Mesodermal cell (in vitro differentiated cells): ENCODE results near the gene JAK1. TPM values are rescaled to one million over a fixed set of nuclear protein-coding genes. Genes with fewer than 3 reads are reported as not detected.

ENCODE experiments used
- H3K27ac ChIP-seq: 2 replicates; pipeline ENCODE4 v1.7.0; 2013; ENCODE audit warnings: mild to moderate bottlenecking, low read depth, low read length, moderate library complexity; ENCODE audit not compliant: severe bottlenecking
- H3K36me3 ChIP-seq: 2 replicates; pipeline ENCODE4 v1.7.1; 2013; ENCODE audit warnings: mild to moderate bottlenecking, low read length, moderate library complexity; ENCODE audit not compliant: control insufficient read depth, insufficient read depth
- H3K4me1 ChIP-seq: one replicate; pipeline ENCODE4 v1.7.1; 2013; ENCODE audit warnings: mild to moderate bottlenecking, low read length; ENCODE audit not compliant: insufficient read depth, control insufficient read depth, poor library complexity, severe bottlenecking
- H3K4me3 ChIP-seq: 2 replicates; pipeline ENCODE4 v1.7.0; 2013; ENCODE audit warnings: low read length, control low read depth, mild to moderate bottlenecking; ENCODE audit not compliant: insufficient read depth, poor library complexity, severe bottlenecking; ENCODE audit errors: extremely low read depth
- H3K9me3 ChIP-seq: 2 replicates; pipeline ENCODE4 v1.7.1; 2013; ENCODE audit warnings: mild to moderate bottlenecking, low read length, moderate library complexity; ENCODE audit not compliant: control insufficient read depth
- WGBS, 2 experiments: methylation state at CpG; one replicate each; pipeline ENCODE4 v1.1.5; 2013; ENCODE audit warnings: missing lambda C conversion rate in 2 of 2; ENCODE audit not compliant: insufficient coverage in 2 of 2; 5-methylcytosine and 5-hydroxymethylcytosine counted together
- polyA plus RNA-seq, 2 experiments: library from polyadenylated mRNA; stranded (reverse); fragments of 50-300 nt; gene quantifications; one replicate each; pipeline ENCODE4 v1.2.3, GENCODE V29; 2013

The JAK1 gene
- 57.4 TPM for polyA plus RNA-seq (2013, experiment 1 of 2)
- 53.1 TPM for polyA plus RNA-seq (2013, experiment 2 of 2)

DNA sequence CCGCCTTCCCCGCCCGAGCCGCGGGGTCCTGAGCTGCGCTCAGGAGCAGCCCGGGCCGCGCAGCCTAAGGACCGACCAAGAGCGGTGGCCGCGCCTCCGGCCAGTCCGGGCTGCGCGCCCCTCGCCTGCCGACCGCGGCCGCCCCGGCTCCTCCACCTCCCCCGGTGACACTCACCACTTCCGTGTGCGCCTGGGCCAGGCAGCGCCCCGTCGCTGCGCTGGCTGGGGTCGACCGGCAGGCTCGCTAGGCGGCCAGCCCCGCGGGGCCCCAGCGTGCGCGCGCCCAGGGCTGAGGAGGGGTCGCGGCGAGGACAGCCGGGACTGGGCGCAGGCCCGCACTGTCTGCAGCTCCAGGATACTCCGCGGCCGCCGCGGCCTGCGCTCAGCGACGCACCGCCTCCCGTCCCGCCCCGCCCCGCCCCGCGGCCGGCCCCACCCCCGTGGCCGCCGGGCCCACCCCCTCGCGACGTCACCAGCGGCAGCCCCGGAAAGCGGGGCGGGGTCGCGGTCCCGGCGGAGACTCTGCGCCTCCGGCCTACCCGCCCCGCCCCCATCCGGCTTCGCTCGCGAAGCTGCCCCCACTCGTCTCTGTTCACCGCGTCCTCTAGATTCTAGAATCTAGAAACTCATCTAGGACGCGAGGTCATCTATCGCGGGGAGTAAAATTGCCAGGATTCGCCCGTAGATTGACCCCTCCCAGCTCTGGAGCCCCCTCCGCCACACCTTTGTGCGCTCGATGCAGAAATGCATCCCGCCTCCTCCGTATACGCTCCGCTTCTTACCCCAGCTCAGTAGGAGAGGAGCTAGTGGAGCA, at the start of gene JAK1:
Gene JAK1, minus strand, starts transcription at position 392 of the 814 bp plus-strand sequence. CDS start 80,285 bp downstream, outside the sequence.
- Histone ChIP-seq H3K27ac (peak within 1 kb of the TSS; percentile 90), H3K4me1 (peaks cover 7% of the 10 kb centered on the region), H3K9me3 (no peaks in the 10 kb centered on the region), H3K36me3 (no peaks in the 10 kb centered on the region), H3K4me3 (peak within 1 kb of the TSS; percentile 91)
- WGBS, 2 experiments: 0 to 1% methylated on average over 34 to 79 of the region's 100 CpGs

DNA sequence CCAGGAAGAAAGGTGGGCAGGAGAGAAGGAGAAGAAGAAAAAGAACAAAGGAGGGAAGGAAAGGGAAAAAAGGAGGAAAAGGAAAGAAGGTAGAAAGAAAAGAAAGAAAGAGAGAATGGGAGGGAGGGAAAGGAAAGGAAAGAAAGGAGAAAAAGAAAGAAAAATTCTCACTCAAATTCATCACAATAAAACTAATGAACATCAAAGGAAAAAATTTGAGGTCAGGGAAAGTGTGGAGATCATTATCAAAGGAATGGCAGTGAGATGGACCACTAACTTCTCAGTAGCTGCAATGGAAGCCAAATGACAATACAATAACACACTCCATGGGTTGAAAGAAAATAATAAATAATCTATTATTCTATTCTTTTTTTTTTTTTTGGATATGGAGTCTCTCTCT, 48.0 kb upstream of the JAK1 start:
- Histone ChIP-seq H3K4me1 (no peaks in the 10 kb centered on the region), H3K36me3 (no peaks in the 10 kb centered on the region), H3K9me3 (peaks cover 4% of the 10 kb centered on the region), H3K27ac (no peak overlapping the region), H3K4me3 (no peak overlapping the region)

DNA sequence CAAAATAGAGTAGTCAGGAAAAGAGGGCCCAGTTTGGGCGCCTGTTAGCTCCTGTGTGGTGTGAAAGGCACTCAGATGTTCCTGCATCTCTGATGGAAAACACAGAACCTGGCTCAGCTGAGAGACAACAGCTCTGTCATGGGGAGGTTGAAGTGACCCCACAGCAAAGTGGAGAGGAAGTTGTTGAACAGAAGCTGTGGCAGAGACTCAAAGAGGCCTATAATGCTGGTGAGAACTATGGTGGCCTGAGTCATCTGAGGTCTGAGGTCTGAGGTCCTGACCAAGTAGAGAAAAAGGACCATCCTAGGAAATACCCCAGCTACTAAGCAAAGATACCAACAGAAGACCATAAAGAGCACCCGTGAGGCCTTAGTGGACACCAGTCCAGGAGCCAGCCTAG, 45.6 kb upstream of the JAK1 start:
- whole genome bisulfite sequencing, 2 experiments: 90 to 100% methylated on average over 1 of the region's 2 CpGs
- Histone ChIP-seq H3K36me3 (no peaks in the 10 kb centered on the region), H3K4me1 (no peaks in the 10 kb centered on the region), H3K4me3 (no peak overlapping the region), H3K27ac (no peak overlapping the region), H3K9me3 (peaks cover 4% of the 10 kb centered on the region)

DNA sequence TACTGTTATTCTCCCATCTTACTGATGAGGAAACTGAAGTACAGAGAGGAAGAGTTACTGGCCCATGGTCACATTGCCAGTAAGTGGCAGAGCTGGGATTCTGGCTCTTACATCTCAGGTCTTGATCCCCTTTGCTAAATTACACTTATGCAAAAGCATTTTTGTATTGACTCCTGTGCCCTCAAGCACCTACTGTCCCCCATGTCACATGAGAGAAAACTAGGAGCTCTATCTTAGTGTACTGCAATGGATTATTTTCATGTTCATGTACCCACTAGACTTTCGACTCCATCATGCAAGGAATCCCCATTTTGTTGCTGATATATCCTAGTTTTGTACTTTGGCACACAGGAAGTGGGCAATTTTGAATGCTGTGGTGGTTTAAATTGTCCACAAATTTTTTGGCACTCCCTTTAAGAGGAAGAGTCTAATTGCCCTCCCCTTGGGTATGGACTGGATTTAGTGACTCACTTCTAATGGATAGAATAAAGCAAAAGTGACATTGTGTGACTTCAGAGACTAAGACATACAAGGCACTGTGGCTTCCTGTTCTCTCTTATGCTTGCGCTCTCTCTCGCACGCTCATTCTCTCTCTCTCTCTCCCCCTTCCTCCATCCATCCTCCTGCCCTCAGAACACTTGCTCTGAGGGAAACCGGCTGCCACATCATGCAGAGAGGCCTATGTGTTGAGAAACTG, 43.5 kb upstream of the JAK1 start:
- Histone ChIP-seq H3K4me3 (no peak overlapping the region), H3K36me3 (no peaks in the 10 kb centered on the region), H3K4me1 (no peaks in the 10 kb centered on the region), H3K9me3 (peaks cover 4% of the 10 kb centered on the region), H3K27ac (no peak overlapping the region)
- WGBS, 2 experiments: 97% methylated on average over 4 of the region's 5 CpGs; no CpG with 5 or more reads in 1 of the 2 experiments

DNA sequence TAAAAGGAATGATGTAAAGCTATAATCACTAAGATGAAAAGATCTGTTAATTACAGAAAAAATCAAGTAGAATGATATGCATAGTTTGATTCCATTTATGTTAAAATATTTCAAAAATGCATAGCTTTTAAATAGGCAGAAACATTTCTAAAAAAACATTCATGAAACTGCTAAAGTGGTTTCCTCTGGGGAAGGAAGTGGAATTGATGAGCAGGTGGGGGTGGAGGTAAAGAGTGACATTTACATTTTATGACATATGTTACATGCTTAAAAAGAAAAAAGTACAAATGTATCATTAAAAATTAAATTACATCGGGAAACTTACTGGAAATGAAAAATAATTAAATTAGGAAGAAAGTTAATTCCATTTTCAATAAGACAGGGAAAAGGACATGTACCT, 42.8 kb upstream of the JAK1 start:
- H3K27ac ChIP-seq: no peak overlapping the region
- H3K4me1 ChIP-seq: no peaks in the 10 kb centered on the region
- WGBS, 2 experiments: no CpG with 5 or more reads among the region's 1 CpG
- H3K9me3 ChIP-seq: peaks cover 2% of the 10 kb centered on the region
- no peak overlapping the region for H3K4me3 ChIP-seq
- no peaks in the 10 kb centered on the region for H3K36me3 ChIP-seq

DNA sequence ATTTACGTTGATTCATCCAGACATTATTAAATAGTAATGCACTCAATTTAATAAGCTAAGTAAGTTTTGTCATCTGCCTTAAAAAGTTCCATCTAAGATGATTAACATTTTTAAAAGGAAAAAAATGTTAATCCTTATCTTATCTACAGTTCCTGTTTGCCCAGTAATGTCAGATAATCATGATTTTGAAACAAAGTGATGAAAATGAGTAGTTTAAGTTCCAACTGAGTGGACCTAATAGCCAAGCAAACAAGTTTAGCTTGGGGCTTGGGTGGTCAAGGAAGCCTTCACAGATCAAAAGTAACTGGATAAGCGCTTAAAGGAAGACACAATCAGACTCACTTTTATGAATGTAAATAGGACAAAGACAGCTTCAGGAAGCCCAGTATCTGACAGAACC, 40.5 kb upstream of the JAK1 start:
- WGBS, 2 experiments: 100% methylated on average over 1 of the region's 2 CpGs; no CpG with 5 or more reads in 1 of the 2 experiments
- Histone ChIP-seq H3K9me3 (no peaks in the 10 kb centered on the region), H3K4me1 (peaks cover 4% of the 10 kb centered on the region)

DNA sequence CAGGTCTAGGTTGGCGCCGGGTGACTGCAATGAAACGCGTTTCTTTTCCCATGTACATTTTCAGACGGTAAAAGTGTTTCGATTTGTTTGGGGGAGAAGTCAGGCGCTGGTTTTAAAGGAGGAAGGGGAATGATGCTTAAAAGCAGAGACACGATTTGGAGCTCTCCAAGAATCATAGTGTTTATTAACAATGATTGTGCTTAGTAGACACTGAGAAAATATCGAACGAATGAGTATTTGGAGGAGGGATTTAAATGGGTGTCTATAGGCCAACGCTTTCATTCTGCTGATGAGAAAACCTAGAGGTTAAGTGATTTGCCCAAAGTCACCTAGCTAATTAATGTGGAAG, 36.9 kb upstream of the JAK1 start:
- H3K36me3 ChIP-seq: no peaks in the 10 kb centered on the region
- peaks cover 5% of the 10 kb centered on the region for H3K9me3 ChIP-seq
- H3K4me3 ChIP-seq: peak overlapping the region; percentile 45
- WGBS, 2 experiments: 24 to 28% methylated on average over 10 to 11 of the region's 11 CpGs
- peak overlapping the region; percentile 25 for H3K27ac ChIP-seq
- H3K4me1 ChIP-seq: peaks cover 13% of the 10 kb centered on the region

More for the DNA sequence above, 40.5 kb upstream of the JAK1 start:
- H3K4me3 ChIP-seq: no peak overlapping the region
- H3K36me3 ChIP-seq: no peaks in the 10 kb centered on the region
- H3K27ac ChIP-seq: no peak overlapping the region

DNA sequence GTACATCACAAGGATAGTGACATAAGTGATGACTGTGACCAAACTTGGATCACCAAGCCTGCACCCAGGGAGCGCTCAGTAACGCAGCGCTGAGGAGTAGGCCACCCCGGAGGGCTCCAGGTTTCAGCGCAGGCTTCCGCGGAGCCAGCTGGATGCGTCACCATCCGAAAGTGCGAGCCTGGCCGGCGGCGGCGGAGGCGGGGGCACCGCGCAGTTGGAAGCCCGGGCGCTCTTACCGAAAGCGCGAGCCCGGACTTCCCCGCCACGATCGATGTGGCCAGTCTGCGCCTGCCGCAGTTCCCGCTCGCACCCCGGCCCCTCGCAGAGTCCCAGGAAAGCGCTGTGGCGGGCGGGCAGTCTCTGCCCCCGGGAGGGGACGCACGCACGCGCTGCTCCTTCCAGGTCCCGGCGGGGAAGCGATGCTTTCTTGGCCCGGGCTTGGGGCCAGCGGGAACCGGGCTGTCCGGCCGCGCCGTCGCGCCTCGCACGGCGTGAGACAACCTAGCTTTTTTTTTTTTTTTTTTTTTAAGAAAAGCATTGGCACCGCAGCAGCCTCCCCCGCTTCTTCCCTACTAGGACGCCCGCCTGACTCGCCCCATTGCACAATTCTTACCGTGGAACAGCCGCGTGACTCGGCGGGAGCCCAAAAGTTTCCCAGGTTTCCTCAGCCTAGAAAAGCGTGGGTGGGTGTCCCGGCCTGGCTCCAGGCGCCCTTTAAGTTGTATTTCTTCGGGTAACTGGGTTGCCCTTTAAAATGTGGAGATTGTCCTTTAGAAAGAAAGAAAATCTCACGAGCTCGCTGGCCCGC, 36.4 kb upstream of the JAK1 start:
- H3K36me3 ChIP-seq: no peaks in the 10 kb centered on the region
- 1% methylated on average over 54 to 57 of the region's 72 CpGs for WGBS, 2 experiments

DNA sequence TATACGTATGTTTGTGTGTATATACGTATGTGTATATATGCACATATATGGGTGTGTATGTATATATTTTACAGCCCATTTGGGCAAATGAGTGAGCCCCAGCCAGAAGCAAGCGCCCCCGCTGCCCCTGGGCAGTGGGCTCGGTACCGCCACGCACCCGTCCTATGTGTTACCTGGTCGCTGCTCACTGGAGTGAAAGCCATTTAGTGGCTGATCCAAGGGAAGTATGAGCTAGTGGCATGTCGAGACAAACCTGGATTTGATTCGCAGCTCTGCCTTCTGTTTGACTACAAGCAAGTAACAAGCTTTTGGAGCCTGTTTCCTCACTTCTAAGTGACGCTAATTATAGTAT, 35.8 kb upstream of the JAK1 start:
- peaks cover 5% of the 10 kb centered on the region for H3K9me3 ChIP-seq
- peak overlapping the region; percentile 45 for H3K4me3 ChIP-seq
- peak overlapping the region; percentile 33 for H3K27ac ChIP-seq
- no peaks in the 10 kb centered on the region for H3K36me3 ChIP-seq
- peaks cover 13% of the 10 kb centered on the region for H3K4me1 ChIP-seq
- WGBS, 2 experiments: 46% methylated on average over 9 to 10 of the region's 12 CpGs

More for the DNA sequence above, 36.4 kb upstream of the JAK1 start:
- Histone ChIP-seq H3K9me3 (peaks cover 5% of the 10 kb centered on the region), H3K27ac (peak overlapping the region; percentile 33), H3K4me1 (peaks cover 13% of the 10 kb centered on the region), H3K4me3 (peak overlapping the region; percentile 45)

DNA sequence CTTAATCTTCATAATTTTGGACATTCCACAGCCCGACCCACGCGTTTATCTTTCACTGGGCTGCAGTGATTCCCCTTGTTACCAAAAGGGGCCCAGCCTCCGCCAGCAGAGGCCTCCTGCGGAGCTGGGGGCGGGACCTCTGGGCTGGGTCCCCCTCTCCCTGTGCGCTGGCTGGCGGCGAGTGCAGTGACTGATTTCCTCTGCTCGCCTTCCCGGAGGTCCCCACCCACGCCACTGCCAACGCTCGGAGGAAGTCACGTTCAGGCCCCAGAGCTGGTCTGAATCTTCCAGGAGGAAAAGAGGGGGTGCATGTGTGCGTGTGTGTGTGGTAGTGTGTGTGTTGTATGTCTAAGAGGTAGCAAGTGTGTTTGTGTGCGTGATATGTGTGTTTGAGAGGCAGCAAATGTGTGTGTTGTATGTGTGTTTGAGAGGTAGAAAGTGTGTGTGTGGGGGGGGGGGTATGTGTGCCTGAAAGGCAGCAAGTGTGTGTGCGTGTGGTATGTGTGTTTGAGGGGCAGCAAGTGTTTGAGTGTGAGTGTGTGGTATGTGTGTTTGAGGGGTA, 35.0 kb upstream of the JAK1 start:
- no peak overlapping the region for H3K27ac ChIP-seq
- H3K4me3 ChIP-seq: no peak overlapping the region
- peaks cover 5% of the 10 kb centered on the region for H3K9me3 ChIP-seq
- WGBS, 2 experiments: 19 to 24% methylated on average over 15 to 16 of the region's 18 CpGs
- peaks cover 13% of the 10 kb centered on the region for H3K4me1 ChIP-seq
- no peaks in the 10 kb centered on the region for H3K36me3 ChIP-seq
